ENCODE results near the gene C8G. TPM values are rescaled to one million over a fixed set of nuclear protein-coding genes. Genes with fewer than 3 reads are reported as not detected.

Gene C8G
- total RNA-seq, 1 donor from 2014 or later: 2.2 TPM

GRCh38 chr9:136994180-136994887, 49.3 kb downstream of the C8G start:
- Mint-ChIP-seq H3K27me3 (ENCODE audit: low read depth) (no peaks in the 10 kb centered on the region), H3K9me3 (ENCODE audit: low read depth) (peaks cover 5% of the 10 kb centered on the region), H3K4me1 (ENCODE audit: low read depth) (peaks cover 52% of the 10 kb centered on the region), H3K4me3 (ENCODE audit: unreplicated experiment) (no peak overlapping the region), H3K27ac (ENCODE audit: unreplicated experiment) (no peak overlapping the region), H3K36me3 (ENCODE audit: low read depth) (no peaks in the 10 kb centered on the region)
- DNase-seq (ENCODE audit: low spot score): no peak
- TF ChIP-seq CTCF (IDR thresholded peaks at IDR 0.05): no peak

GRCh38 chr9:136994888-136995230, 49.8 kb downstream of the C8G start:
- Mint-ChIP-seq H3K9me3 (ENCODE audit: low read depth) (peaks cover 5% of the 10 kb centered on the region), H3K27ac (ENCODE audit: unreplicated experiment) (no peak overlapping the region), H3K4me1 (ENCODE audit: low read depth) (peaks cover 57% of the 10 kb centered on the region), H3K27me3 (ENCODE audit: low read depth) (no peaks in the 10 kb centered on the region), H3K4me3 (ENCODE audit: unreplicated experiment) (no peak overlapping the region), H3K36me3 (ENCODE audit: low read depth) (no peaks in the 10 kb centered on the region)
- no peak for DNase-seq (ENCODE audit: low spot score)
- no peak for TF ChIP-seq CTCF (IDR thresholded peaks at IDR 0.05)

- Mint-ChIP-seq H3K27me3 (ENCODE audit: low read depth) (no peaks in the 10 kb centered on the region), H3K36me3 (ENCODE audit: low read depth) (no peaks in the 10 kb centered on the region), H3K4me3 (ENCODE audit: unreplicated experiment) (no peak overlapping the region), H3K9me3 (ENCODE audit: low read depth) (peaks cover 5% of the 10 kb centered on the region), H3K27ac (ENCODE audit: unreplicated experiment) (no peak overlapping the region), H3K4me1 (ENCODE audit: low read depth) (peaks cover 62% of the 10 kb centered on the region)
- no peak for DNase-seq (ENCODE audit: low spot score)
- TF ChIP-seq CTCF (IDR thresholded peaks at IDR 0.05): no peak
Observed at GRCh38 chr9:136995362-136995761, 50.3 kb downstream of the C8G start.

- peaks cover under 1% of the 10 kb centered on the region for H3K9me3 Mint-ChIP-seq (ENCODE audit: low read depth)
- DNase-seq (ENCODE audit: low spot score): no peak
- H3K27ac Mint-ChIP-seq (ENCODE audit: unreplicated experiment): peak overlapping the region; percentile 41
Observed at GRCh38 chr9:136995772-136996311, 50.8 kb downstream of the C8G start.

More at GRCh38 chr9:136995772-136996311, 50.8 kb downstream of the C8G start:
- Mint-ChIP-seq H3K4me1 (ENCODE audit: low read depth) (peaks cover 66% of the 10 kb centered on the region), H3K4me3 (ENCODE audit: unreplicated experiment) (no peak overlapping the region), H3K27me3 (ENCODE audit: low read depth) (no peaks in the 10 kb centered on the region), H3K36me3 (ENCODE audit: low read depth) (no peaks in the 10 kb centered on the region)
- no peak for TF ChIP-seq CTCF (IDR thresholded peaks at IDR 0.05)

Other genes with a start within 250 kb of the C8G start
- gene DIPK1B, start 232.7 kb upstream of the C8G start, total RNA-seq: 8.2 to 9.2 TPM (median 8.5 TPM) in 3 replicates
- not detected in 3 replicates for gene LCN10, start 202.3 kb upstream of the C8G start, total RNA-seq
- not detected in 3 replicates for gene LCN6, start 196.7 kb upstream of the C8G start, total RNA-seq
- gene LCN8, start 187.0 kb upstream of the C8G start, total RNA-seq: not detected in 3 replicates
- gene LCN15, start 180.7 kb upstream of the C8G start, total RNA-seq: not detected in 3 replicates
- 31.2 to 40.0 TPM (median 32.5 TPM) in 3 replicates for gene TMEM141, start 153.9 kb upstream of the C8G start, total RNA-seq
- 0.62 to 1.5 TPM (median 1.4 TPM) in 3 replicates for gene CCDC183, start 148.9 kb upstream of the C8G start, total RNA-seq
- gene RABL6, start 137.3 kb upstream of the C8G start, total RNA-seq: 61.5 to 71.8 TPM (median 62.2 TPM) in 3 replicates
- 6.3 to 7.5 TPM (median 7.4 TPM) in 3 replicates for gene AJM1, start 102.8 kb upstream of the C8G start, total RNA-seq
- gene PHPT1, start 95.8 kb upstream of the C8G start, total RNA-seq: 165 to 193 TPM (median 192 TPM) in 3 replicates
- gene MAMDC4, start 92.9 kb upstream of the C8G start, total RNA-seq: 7.7 to 9.2 TPM (median 7.7 TPM) in 3 replicates
- gene EDF1, start 78.9 kb upstream of the C8G start, total RNA-seq: 296 to 328 TPM (median 320 TPM) in 3 replicates
- 9.6 to 12.4 TPM (median 10.4 TPM) in 3 replicates for gene TRAF2, start 58.7 kb upstream of the C8G start, total RNA-seq
- gene FBXW5, start 505 bp upstream of the C8G start, total RNA-seq: 79.2 to 87.5 TPM (median 84.3 TPM) in 3 replicates
- 0.51 to 0.60 TPM in 2 of 3 replicates, not detected in the other for gene LCN12, start 7.0 kb downstream of the C8G start, total RNA-seq
- 24.2 to 80.4 TPM (median 76.8 TPM) in 3 replicates for gene PTGDS, start 32.3 kb downstream of the C8G start, total RNA-seq
- gene LCNL1, start 37.8 kb downstream of the C8G start, total RNA-seq: 0.15 to 5.8 TPM (median 5.2 TPM) in 3 replicates
- 34.4 to 38.7 TPM (median 36.8 TPM) in 3 replicates for gene PAXX, start 47.2 kb downstream of the C8G start, total RNA-seq
- 4.9 to 5.5 TPM in 2 of 3 replicates, not detected in the other for gene CLIC3, start 51.3 kb downstream of the C8G start, total RNA-seq
- gene ABCA2, start 83.0 kb downstream of the C8G start, total RNA-seq: 55.3 to 62.4 TPM (median 59.1 TPM) in 3 replicates
- not detected in 3 replicates for gene FUT7, start 86.8 kb downstream of the C8G start, total RNA-seq
- gene NPDC1, start 100.9 kb downstream of the C8G start, total RNA-seq: 88.1 to 90.8 TPM (median 88.7 TPM) in 3 replicates
- gene ENTPD2, start 108.8 kb downstream of the C8G start, total RNA-seq: 0.15 TPM in 1 of 3 replicates, not detected in the others
- gene SAPCD2, start 125.3 kb downstream of the C8G start, total RNA-seq: 0.87 to 3.2 TPM (median 2.5 TPM) in 3 replicates
- gene UAP1L1, start 132.3 kb downstream of the C8G start, total RNA-seq: 26.1 to 44.0 TPM (median 41.7 TPM) in 3 replicates
- gene MAN1B1, start 141.7 kb downstream of the C8G start, total RNA-seq: 105 to 117 TPM (median 106 TPM) in 3 replicates
- 54.0 to 85.0 TPM (median 82.2 TPM) in 3 replicates for gene DPP7, start 169.5 kb downstream of the C8G start, total RNA-seq
- gene GRIN1, start 193.9 kb downstream of the C8G start, total RNA-seq: 0.07 TPM in 1 of 3 replicates, not detected in the others
- gene LRRC26, start 224.8 kb downstream of the C8G start, total RNA-seq: not detected in 3 replicates
- not detected in 3 replicates for gene TMEM210, start 226.8 kb downstream of the C8G start, total RNA-seq
- gene ANAPC2, start 243.3 kb downstream of the C8G start, total RNA-seq: 40.3 to 62.6 TPM (median 41.0 TPM) in 3 replicates
- 54.5 to 57.8 TPM (median 55.5 TPM) in 3 replicates for gene SSNA1, start 243.4 kb downstream of the C8G start, total RNA-seq